Neuron (in vitro differentiated cells): ENCODE data around the gene C12orf75.
"Not testable (repeated sequence)": the region's sequence is repeated elsewhere in the genome, so short reads cannot be mapped to it uniquely, and the experiment has no call there.

Experiments
- H2AFZ ChIP-seq: one replicate; pipeline ENCODE4 v1.6.1; 2013; ENCODE audit warnings: low read depth, mild to moderate bottlenecking, inconsistent platforms, low read length, moderate library complexity
- H3K27me3 ChIP-seq: one replicate; pipeline ENCODE4 v1.6.1; 2013; ENCODE audit warnings: low read length; ENCODE audit not compliant: insufficient read depth
- H3K36me3 ChIP-seq: one replicate; pipeline ENCODE4 v1.6.1; 2013; ENCODE audit warnings: low read length; ENCODE audit not compliant: insufficient read depth
- H3K4me1 ChIP-seq: one replicate; pipeline ENCODE4 v1.6.1; 2013; ENCODE audit warnings: low read length; ENCODE audit not compliant: insufficient read depth
- H3K4me3 ChIP-seq: 2 replicates; pipeline ENCODE4 v1.5.1; 2013; ENCODE audit warnings: mild to moderate bottlenecking, low read length, moderate library complexity
- H3K9me3 ChIP-seq: one replicate; pipeline ENCODE4 v1.6.1; 2013; ENCODE audit warnings: low read length

Gene C12orf75

DNA sequence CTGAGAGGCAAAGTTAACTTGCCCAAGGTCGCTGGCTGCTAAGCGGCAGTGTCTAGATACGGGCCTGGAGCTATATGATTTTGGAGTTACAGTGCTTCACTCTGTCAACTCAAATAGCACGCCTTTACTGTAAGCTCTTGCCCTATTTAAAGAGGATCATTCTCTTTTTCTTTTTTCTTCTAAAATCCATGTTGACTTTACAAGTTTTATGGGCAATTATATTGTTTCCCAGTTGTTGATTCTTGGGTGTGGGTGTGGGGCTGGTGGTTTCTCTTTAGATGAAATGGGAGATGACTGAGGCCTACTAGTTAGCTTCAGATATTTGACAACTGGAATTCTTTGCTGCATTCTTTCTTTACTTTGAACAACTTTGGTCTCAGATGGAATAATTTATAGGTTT lies 70.7 kb downstream of the C12orf75 start:
- no peaks in the 10 kb centered on the region for H3K4me1 ChIP-seq
- H3K36me3 ChIP-seq: no peaks in the 10 kb centered on the region
- H3K27me3 ChIP-seq: no peaks in the 10 kb centered on the region
- peaks cover 3% of the 10 kb centered on the region for H3K9me3 ChIP-seq
- H2AFZ ChIP-seq: no peak overlapping the region
- no peak overlapping the region for H3K4me3 ChIP-seq

DNA sequence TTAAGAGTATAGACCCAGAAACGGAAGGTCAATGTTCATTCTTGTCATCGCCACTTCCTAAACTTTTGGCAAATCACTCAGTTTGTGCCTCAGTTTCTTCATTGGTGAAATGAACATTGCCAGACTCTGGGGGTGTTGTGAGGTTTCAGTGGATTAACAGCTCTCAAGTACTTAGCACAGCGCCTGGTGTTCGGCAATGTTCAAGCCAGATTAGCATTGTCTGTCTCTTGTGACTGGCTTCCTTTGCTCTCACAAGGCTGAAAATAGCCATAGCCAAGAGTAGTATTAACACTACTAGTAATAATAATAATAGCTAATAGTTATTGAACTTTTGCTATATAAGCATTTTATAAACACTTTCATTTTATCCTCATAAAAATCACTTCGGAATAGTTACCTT lies 71.9 kb downstream of the C12orf75 start:
- H3K27me3 ChIP-seq: no peaks in the 10 kb centered on the region
- H2AFZ ChIP-seq: no peak overlapping the region
- H3K36me3 ChIP-seq: no peaks in the 10 kb centered on the region
- no peak overlapping the region for H3K4me3 ChIP-seq
- H3K4me1 ChIP-seq: no peaks in the 10 kb centered on the region
- H3K9me3 ChIP-seq: peaks cover 3% of the 10 kb centered on the region

DNA sequence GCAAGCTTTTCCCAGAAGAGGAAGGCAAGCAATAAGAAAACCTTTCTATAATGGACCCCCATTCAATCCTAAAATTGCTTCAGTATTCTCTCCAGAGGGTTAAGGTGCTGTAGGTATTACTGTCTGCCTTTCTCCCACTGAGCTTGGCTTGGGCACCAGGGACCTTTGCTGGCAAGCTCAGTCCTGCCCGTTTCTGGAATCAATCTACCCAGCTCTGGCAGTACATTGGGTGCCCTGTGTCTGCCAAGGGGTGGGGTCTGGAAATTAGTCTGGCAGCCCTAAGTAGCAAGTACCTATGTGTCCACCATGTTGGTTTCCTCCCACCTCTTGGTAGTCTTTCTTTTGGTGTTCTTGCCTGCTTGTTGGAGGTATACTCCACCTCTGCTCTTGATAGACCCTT lies 72.6 kb downstream of the C12orf75 start:
- Histone ChIP-seq H2AFZ (no peak overlapping the region), H3K9me3 (peaks cover 3% of the 10 kb centered on the region), H3K36me3 (no peaks in the 10 kb centered on the region), H3K4me3 (no peak overlapping the region), H3K27me3 (no peaks in the 10 kb centered on the region), H3K4me1 (no peaks in the 10 kb centered on the region)

DNA sequence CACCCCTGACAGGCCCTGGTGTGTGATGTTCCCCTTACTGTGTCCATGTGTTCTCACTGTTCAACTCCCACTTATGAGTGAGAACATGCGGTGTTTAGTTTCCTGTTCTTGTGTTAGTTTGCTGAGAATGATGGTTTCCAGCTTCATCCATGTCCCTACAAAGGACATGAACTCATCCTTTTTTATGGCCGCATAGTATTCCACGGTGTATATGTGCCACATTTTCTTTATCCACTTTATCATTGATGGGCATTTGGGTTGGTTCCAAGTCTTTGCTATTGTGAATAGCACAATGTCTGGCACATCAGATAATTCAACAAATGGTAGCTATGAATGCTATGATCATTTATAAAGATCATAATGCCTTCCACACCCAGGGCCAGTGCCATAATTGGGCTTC lies 73.6 kb downstream of the C12orf75 start:
- not testable (repeated sequence) for H3K9me3 ChIP-seq, H3K4me3 ChIP-seq, H3K4me1 ChIP-seq, H3K36me3 ChIP-seq, H3K27me3 ChIP-seq, H2AFZ ChIP-seq

DNA sequence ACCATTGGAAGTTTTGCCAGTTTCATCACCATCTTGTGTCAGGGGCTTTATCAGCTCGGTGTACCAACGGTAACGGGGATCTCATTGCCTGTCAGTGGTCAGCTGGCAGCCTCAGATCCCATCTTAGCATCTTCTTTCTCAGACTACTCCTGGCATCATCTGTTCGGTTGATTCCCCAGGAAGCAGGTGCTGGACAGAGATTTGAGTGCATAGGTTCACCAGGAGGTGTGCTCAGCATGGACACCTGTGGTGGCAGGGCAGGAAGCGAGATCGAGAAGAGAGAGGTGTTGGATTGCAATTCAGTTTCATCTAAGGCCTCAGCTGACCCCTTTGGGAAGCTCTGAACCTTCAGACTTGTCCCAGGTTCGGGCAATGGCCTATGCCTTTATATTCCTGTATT lies 76.0 kb downstream of the C12orf75 start:
- Histone ChIP-seq H3K27me3 (no peaks in the 10 kb centered on the region), H2AFZ (no peak overlapping the region), H3K36me3 (no peaks in the 10 kb centered on the region), H3K9me3 (peaks cover 3% of the 10 kb centered on the region), H3K4me1 (peaks cover 2% of the 10 kb centered on the region), H3K4me3 (no peak overlapping the region)

DNA sequence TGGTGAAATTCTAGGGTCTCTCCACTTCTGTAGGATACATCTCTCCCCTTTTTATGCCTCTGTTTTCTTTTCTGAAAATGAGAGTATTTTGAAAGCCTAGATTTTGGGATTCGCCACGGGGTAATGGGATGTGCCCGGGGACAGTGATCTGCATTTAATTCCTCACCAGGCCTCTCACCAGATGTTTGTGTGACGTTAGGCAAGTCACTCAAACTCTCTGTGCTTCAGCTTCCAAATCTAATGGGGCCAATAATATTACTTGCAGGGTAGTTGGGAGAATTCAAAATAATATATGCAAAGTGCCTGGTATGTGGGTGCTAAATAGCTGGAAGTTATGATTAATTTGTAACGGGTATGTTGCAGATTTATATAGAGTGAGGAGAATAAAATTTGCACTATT lies 78.8 kb downstream of the C12orf75 start:
- Histone ChIP-seq H3K9me3 (peaks cover 3% of the 10 kb centered on the region), H3K4me1 (peaks cover 2% of the 10 kb centered on the region), H3K27me3 (no peaks in the 10 kb centered on the region), H2AFZ (no peak overlapping the region), H3K4me3 (no peak overlapping the region), H3K36me3 (no peaks in the 10 kb centered on the region)

DNA sequence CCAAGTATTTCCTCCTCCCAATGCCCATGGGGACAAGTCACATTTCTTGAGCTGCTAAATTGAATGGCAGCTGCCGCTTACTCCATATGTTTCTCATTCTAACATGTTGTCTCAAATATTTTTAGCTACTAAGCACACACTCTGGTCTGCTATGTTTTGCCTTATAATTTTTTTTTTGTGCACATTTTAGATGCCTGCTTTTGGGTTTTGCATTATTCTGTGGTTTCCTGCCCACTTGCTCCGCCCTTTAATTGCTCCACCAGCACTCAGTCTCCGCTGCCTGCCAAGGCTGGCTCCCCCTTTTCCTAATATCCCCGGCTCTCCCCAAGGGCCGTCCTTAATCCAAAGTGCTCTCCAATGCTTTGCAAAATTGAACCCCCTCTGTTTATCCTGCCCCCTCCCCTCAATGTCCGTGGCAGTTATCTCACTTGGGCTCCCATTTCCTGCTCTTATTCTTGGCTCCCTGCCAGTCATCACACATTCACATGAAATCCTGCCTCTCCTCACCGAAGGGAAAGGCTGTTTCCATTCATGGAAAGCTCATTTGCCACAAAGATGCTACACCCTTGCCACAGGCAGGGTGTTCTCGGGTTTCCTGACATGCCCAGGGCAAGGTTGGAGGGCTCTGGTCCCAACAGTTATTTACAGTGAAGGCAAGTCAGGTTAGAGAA lies 79.4 kb downstream of the C12orf75 start:
- Histone ChIP-seq H3K36me3 (no peaks in the 10 kb centered on the region), H2AFZ (no peak overlapping the region), H3K4me1 (peaks cover 2% of the 10 kb centered on the region), H3K27me3 (no peaks in the 10 kb centered on the region), H3K9me3 (no peaks in the 10 kb centered on the region), H3K4me3 (no peak overlapping the region)

DNA sequence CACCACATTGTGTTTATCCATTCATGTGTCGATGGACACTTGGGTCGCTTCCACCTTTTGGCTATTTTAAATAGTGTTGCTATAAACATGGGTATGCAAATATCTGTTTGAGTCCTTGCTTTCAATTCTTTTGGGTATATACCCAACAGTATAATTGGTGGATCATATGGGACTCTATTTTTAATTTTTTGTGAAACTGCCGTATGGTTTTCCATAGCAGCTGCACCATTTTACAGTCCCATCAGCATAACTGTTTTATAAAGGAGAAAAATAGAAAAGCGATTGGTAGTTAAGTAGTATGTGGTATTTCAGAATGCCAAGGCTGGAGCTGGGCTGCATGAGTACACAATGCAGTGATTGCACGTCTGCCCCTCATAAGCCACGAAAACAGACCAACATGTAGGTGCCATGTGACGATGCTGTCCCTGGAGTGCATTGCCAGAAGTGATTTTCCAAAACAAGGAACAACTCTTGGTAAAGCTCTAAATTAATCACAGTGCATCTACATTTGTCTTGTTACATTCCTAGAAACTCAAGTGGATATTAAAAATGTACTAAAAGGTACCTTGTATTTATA lies 83.5 kb downstream of the C12orf75 start:
- Histone ChIP-seq H3K4me1 (peaks cover 6% of the 10 kb centered on the region), H3K36me3 (no peaks in the 10 kb centered on the region), H3K27me3 (no peaks in the 10 kb centered on the region)

DNA sequence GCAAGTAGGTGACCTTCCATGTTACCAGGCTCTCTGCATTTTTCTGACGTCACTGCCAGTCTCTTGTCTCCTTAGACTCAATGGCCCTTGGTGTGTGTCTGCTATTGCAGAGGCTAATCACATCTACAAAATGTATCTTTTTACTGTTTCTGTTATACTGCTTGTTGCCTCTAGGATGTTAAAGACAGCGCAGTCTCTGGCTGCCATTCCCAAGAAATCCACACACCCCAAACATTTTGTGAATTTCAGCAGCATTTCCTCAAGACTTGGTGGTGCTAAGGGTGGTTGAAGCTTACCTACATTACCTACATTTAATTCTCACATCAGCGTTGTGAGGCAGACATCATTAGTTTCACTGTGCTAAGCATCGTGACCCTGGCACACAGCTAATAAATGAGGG lies 87.2 kb downstream of the C12orf75 start:
- Histone ChIP-seq H3K4me1 (peaks cover 13% of the 10 kb centered on the region), H3K27me3 (no peaks in the 10 kb centered on the region), H2AFZ (no peak overlapping the region), H3K4me3 (no peak overlapping the region), H3K9me3 (no peaks in the 10 kb centered on the region), H3K36me3 (no peaks in the 10 kb centered on the region)

More for the DNA sequence above, 83.5 kb downstream of the C12orf75 start:
- H3K4me3 ChIP-seq: no peak overlapping the region
- no peak overlapping the region for H2AFZ ChIP-seq
- H3K9me3 ChIP-seq: no peaks in the 10 kb centered on the region

DNA sequence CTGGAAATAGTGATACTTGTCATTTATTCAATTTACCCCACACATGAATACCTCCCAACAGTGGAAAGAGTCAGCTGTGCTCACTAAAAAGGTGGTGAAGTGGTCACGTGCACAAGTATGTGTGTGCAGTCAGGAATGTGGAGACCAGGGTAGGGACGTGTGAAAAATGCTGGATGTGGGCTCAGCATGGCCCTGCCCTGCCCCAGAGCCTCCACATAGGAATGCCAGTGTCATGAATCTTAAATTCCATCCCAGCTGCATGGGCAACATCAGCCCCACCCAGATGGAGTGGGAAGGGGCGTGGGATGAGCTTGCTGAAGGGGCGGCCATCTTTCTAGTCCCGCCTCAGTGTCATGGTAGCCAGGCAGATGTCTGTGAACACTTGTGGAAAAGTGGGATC lies 87.7 kb downstream of the C12orf75 start:
- Histone ChIP-seq H3K9me3 (no peaks in the 10 kb centered on the region), H3K27me3 (no peaks in the 10 kb centered on the region), H2AFZ (no peak overlapping the region), H3K36me3 (no peaks in the 10 kb centered on the region), H3K4me3 (no peak overlapping the region), H3K4me1 (peaks cover 13% of the 10 kb centered on the region)

DNA sequence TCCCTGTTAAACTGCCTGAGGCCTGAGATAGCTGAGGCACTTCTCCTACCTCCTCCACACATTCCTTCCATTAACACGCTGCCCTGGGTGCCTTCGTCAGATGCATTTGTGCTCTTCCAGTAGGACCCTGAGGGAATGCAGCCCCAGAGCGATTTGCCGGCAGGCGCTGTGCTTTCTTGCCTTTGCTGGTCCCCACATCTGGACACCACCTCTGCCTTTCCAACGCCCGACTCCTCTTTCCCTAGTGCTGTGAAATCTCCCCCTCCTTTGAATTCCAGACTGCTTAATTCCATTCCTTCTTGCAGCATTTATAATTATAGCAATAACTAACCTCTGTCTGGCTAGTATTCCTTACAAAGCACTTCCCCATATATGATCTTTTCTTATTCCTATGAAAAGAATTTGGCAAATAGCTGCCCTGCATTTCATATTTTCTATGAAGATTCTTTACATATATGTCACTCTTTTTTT lies 88.4 kb downstream of the C12orf75 start:
- H3K4me3 ChIP-seq: no peak overlapping the region
- H3K27me3 ChIP-seq: no peaks in the 10 kb centered on the region
- peaks cover 13% of the 10 kb centered on the region for H3K4me1 ChIP-seq
- H3K36me3 ChIP-seq: no peaks in the 10 kb centered on the region
- no peak overlapping the region for H2AFZ ChIP-seq
- H3K9me3 ChIP-seq: no peaks in the 10 kb centered on the region

DNA sequence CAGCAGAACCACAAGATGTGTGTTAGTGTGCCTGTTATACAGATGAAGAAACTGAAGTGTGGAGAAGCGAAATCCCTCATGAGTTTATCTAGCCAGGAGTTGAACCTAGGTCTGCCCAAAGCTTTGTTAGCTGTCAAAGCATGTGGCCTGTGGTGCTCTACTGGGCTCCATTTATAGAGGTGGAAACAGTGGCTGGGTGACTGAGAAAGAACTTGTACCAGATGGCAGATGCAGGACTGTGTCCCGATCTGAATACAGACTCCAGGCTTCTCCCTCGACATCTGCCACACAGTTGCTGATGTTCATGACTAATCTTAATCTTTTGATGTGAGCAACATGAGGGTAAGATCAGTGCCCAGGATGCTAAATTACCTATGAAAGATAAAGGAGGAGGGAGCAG lies 89.1 kb downstream of the C12orf75 start:
- no peaks in the 10 kb centered on the region for H3K27me3 ChIP-seq
- H3K9me3 ChIP-seq: no peaks in the 10 kb centered on the region
- peaks cover 13% of the 10 kb centered on the region for H3K4me1 ChIP-seq
- H2AFZ ChIP-seq: no peak overlapping the region
- H3K36me3 ChIP-seq: no peaks in the 10 kb centered on the region
- no peak overlapping the region for H3K4me3 ChIP-seq

DNA sequence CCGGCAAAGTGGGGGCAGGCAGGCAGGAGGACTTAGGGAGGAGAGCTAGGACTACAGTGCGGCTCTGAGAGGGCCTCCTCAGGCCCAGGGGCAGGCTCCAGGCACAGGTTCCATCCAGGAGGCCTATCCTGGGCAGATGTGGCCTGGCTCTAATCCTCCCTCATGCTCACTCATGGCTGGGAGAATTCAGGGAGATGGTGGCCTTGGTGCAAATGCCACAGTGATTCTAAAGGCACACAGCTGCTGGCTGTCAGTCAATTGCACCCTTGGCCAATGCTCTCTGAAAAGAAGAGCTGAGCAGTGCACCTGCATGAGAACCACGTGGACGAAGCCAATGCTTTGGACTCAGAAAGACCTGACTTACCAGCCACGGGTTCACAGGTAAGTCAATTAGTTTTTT lies 89.6 kb downstream of the C12orf75 start:
- peaks cover 13% of the 10 kb centered on the region for H3K4me1 ChIP-seq
- H3K36me3 ChIP-seq: no peaks in the 10 kb centered on the region
- H2AFZ ChIP-seq: no peak overlapping the region
- no peaks in the 10 kb centered on the region for H3K9me3 ChIP-seq
- no peak overlapping the region for H3K4me3 ChIP-seq
- no peaks in the 10 kb centered on the region for H3K27me3 ChIP-seq
